Smooth muscle cell (in vitro differentiated cells): ENCODE data around the gene ADAMTS2. TPM values are rescaled to one million over a fixed set of nuclear protein-coding genes. Genes with fewer than 3 reads are reported as not detected.

ENCODE experiments used
- DNase-seq: peaks from one replicate; lab custom pipeline; 2025; ENCODE audit not compliant: unreplicated experiment; lab: John Stamatoyannopoulos, UW
- H2AFZ ChIP-seq: fragments of 200-600 bp; sonication (generic); 2 replicates; pipeline ENCODE4 v1.6.0; 2016; ENCODE audit warnings: antibody characterized with exemption, low read depth, mild to moderate bottlenecking
- H3F3A ChIP-seq: fragments of 200-600 bp; sonication (generic); 2 replicates; pipeline ENCODE4 v1.6.0; 2017; ENCODE audit warnings: antibody characterized with exemption, low read depth
- H3K27ac ChIP-seq: fragments of 200-600 bp; sonication (generic); 2 replicates; pipeline ENCODE4 v1.5.1; 2016; ENCODE audit warnings: low read depth, mild to moderate bottlenecking
- H3K27me3 ChIP-seq: fragments of 200-600 bp; sonication (generic); 2 replicates; pipeline ENCODE4 v1.6.1; 2016; ENCODE audit warnings: low read depth, mild to moderate bottlenecking
- H3K36me3 ChIP-seq: fragments of 200-600 bp; sonication (generic); 2 replicates; pipeline ENCODE4 v1.5.1; 2016; ENCODE audit warnings: low read depth
- H3K4me1 ChIP-seq: fragments of 200-600 bp; sonication (generic); 2 replicates; pipeline ENCODE4 v1.5.1; 2016; ENCODE audit warnings: low read depth
- H3K4me2 ChIP-seq: fragments of 200-600 bp; sonication (generic); 2 replicates; pipeline ENCODE4 v1.6.0; 2016; ENCODE audit warnings: mild to moderate bottlenecking
- H3K4me3 ChIP-seq: fragments of 200-600 bp; sonication (generic); 2 replicates; pipeline ENCODE4 v1.5.1; 2016; ENCODE audit warnings: mild to moderate bottlenecking
- H3K79me2 ChIP-seq: fragments of 200-600 bp; sonication (generic); 2 replicates; pipeline ENCODE4 v1.6.0; 2016; ENCODE audit warnings: low read depth, mild to moderate bottlenecking
- H3K9ac ChIP-seq: fragments of 200-600 bp; sonication (generic); 2 replicates; pipeline ENCODE4 v1.6.0; 2016; ENCODE audit warnings: low read depth
- H3K9me3 ChIP-seq: fragments of 200-600 bp; sonication (generic); replicated peaks from 2 replicates; pipeline ENCODE4 v1.5.1; 2016; ENCODE audit warnings: low read depth
- H4K20me1 ChIP-seq: fragments of 200-600 bp; sonication (generic); 2 replicates; pipeline ENCODE4 v1.6.0; 2016; ENCODE audit warnings: low read depth
- CTCF ChIP-seq: fragments of 200-600 bp; sonication (generic); IDR thresholded peaks from 2 replicates; pipeline ENCODE4 v1.5.1; 2017; ENCODE audit warnings: borderline replicate concordance, mild to moderate bottlenecking, antibody characterized with exemption; ENCODE audit not compliant: insufficient read depth, poor library complexity, severe bottlenecking
- WGBS: methylation state at CpG from one replicate; pipeline ENCODE4 v1.1.7; 2016; ENCODE audit warnings: low lambda C conversion rate; 5-methylcytosine and 5-hydroxymethylcytosine counted together
- polyA plus RNA-seq: library from polyadenylated mRNA; unstranded; fragments of >200 nt; fragmentation: Nextera tagmentation; extraction: Ambion mirVana; gene quantifications from 2 replicates; pipeline ENCODE4 v1.2.1, GENCODE V29; 2016
- total RNA-seq: library from RNA; depleted of rRNA; stranded (reverse); fragments of >200 nt; gene quantifications from 2 replicates; pipeline ENCODE4 v1.2.3, GENCODE V29; 2014

Gene ADAMTS2
- total and polyA plus RNA-seq, 2 experiments from 2014 or later: 22.8 to 37.5 TPM

DNA sequence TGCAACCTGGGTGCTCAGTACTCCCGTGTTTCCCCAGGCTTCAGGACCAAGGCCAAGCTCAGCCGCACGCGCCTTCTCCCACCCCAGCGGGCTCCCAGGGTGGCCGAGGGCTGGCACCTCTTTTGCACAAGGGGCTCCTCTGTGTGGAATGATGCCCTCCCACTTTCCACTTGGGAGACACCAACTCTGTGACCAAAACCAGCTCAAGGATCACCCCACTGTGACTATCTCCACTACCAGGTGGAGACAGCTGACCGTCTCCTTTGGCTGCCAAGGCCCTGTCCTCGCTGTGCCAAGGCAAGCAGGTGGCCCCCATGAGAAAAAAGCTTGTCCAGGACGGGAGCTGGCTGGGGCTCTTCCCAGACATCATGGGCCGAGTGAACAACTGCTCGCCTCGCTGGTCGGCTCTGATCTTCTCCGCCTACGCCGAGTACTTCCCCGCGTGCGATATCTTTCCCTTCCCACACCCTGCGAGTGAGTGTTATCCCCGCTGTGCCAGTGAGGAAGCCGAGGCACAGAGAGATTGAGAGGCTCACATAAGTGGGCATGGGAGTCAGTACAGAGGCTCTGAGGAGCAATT, 152.3 kb downstream of the ADAMTS2 start:
- H3K27ac ChIP-seq: no peak overlapping the region
- no peaks in the 10 kb centered on the region for H3K4me1 ChIP-seq
- WGBS: 90% methylated on average over 22 of the region's 22 CpGs
- no peaks in the 10 kb centered on the region for H4K20me1 ChIP-seq
- H3K4me2 ChIP-seq: no peak overlapping the region
- no peak overlapping the region for H2AFZ ChIP-seq
- no peaks in the 10 kb centered on the region for H3K36me3 ChIP-seq
- H3K9me3 ChIP-seq: no peaks in the 10 kb centered on the region
- H3F3A ChIP-seq: no peaks in the 10 kb centered on the region
- no peaks in the 10 kb centered on the region for H3K27me3 ChIP-seq
- DNase-seq: no peak
- TF ChIP-seq CTCF: no peak
- H3K4me3 ChIP-seq: no peak overlapping the region
- H3K79me2 ChIP-seq: no peaks in the 10 kb centered on the region
- H3K9ac ChIP-seq: no peak overlapping the region

GRCh38 chr5:179192185-179192890, 152.9 kb downstream of the ADAMTS2 start:
- Histone ChIP-seq H3K4me3 (no peak overlapping the region), H3K27ac (no peak overlapping the region), H3K9ac (no peak overlapping the region), H3K9me3 (no peaks in the 10 kb centered on the region), H3K4me2 (no peak overlapping the region), H3K79me2 (no peaks in the 10 kb centered on the region), H3K4me1 (no peaks in the 10 kb centered on the region), H3F3A (no peaks in the 10 kb centered on the region), H4K20me1 (no peaks in the 10 kb centered on the region), H3K27me3 (no peaks in the 10 kb centered on the region), H3K36me3 (no peaks in the 10 kb centered on the region), H2AFZ (no peak overlapping the region)
- 86% methylated on average over 20 of the region's 20 CpGs for WGBS
- no peak for DNase-seq
- TF ChIP-seq CTCF: no peak

- Histone ChIP-seq H3K79me2 (no peaks in the 10 kb centered on the region), H3K27ac (no peak overlapping the region), H3K4me2 (no peak overlapping the region), H3K9ac (no peak overlapping the region), H3K36me3 (no peaks in the 10 kb centered on the region), H3F3A (no peaks in the 10 kb centered on the region), H2AFZ (no peak overlapping the region), H3K4me1 (no peaks in the 10 kb centered on the region), H3K27me3 (no peaks in the 10 kb centered on the region), H3K4me3 (no peak overlapping the region), H3K9me3 (no peaks in the 10 kb centered on the region), H4K20me1 (no peaks in the 10 kb centered on the region)
- 92% methylated on average over 14 of the region's 14 CpGs for WGBS
- DNase-seq: no peak
- no peak for TF ChIP-seq CTCF
Observed at GRCh38 chr5:179191506-179192184, 153.6 kb downstream of the ADAMTS2 start.
